Measurements from ENCODE around the gene LRRC75B.
"Not testable (repeated sequence)": the region's sequence is repeated elsewhere in the genome, so short reads cannot be mapped to it uniquely, and the experiment has no call there.

DNA sequence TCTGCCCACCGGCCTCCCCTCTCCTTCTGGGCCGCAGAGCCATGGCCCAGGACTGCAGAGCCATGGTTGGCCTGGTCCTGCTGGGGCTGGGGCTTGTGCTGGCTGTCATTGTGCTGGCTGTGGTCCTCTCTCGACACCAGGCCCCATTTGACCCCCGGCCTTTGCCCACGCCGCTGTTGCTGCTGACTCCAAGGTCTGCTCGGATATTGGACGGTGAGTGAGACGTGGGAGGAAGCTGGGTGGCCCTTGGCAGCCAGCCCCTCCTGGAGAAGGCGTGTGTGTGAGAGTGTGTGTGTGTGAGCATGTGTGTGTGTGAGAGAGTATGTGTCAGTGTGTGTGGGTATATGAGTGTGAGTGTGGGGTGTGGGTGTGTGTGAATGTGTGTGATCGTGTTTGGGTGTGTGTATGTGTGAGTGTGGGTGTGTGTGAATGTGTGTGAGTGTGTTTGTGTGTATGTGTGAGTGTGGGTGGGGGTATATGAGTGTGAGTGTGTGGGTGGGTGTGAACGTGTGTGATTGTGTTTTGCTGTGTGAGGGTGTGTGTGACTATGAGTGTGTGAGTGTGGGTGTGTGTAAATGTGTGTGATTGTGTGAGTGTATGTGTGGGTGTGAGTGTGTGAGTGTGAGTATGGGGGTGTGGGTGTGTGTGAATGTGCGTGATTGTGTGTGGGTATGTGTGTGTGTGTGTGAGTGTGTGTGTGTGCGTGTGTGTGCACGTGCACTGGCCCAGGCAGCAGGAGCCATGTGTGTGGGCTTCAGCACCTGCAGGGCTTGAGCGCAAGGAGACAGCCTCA, 40.6 kb upstream of the LRRC75B start:
- not testable (repeated sequence) for TF ChIP-seq CTCF, POLR2A (IDR thresholded peaks at IDR 0.05)

All from adrenal gland (tissue), 5 donors.